Measurements from ENCODE around the gene FCER2.
A peak's percentile ranks its signal among the peaks of the same experiment; 100 is the strongest.

Gene FCER2

DNA sequence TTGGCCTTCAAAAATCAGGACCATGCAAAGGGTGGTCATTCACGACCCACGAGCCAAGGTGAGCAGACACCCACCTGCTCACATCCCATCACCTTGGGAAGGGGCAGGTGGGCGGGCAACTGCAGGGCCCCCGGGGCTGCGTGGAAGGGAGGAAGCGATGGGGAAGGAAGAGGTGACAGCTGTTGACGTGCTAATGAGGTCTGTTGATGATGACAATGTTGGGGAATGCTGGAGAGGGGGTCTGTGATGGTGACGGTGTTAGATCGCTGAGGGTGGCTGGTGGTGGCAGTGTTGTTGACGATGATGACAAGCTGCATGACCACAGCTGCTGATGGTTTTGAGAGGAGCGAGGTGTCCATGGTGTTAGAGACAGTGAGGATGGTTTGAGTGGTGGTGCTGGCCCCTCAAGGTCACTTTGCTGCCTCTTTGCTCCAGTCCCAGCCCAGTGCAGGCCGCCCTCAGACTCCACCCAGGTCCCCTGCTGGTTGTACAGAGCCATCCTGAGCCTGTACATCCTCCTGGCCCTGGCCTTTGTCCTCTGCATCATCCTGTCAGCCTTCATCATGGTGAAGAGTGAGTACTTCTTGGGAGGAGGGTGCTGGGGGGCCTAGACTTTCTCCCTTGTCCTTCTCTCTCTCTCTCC, 24.1 kb downstream of the FCER2 start:
- no peak for DNase-seq (ENCODE audit: low read depth in 3 of 3)

DNA sequence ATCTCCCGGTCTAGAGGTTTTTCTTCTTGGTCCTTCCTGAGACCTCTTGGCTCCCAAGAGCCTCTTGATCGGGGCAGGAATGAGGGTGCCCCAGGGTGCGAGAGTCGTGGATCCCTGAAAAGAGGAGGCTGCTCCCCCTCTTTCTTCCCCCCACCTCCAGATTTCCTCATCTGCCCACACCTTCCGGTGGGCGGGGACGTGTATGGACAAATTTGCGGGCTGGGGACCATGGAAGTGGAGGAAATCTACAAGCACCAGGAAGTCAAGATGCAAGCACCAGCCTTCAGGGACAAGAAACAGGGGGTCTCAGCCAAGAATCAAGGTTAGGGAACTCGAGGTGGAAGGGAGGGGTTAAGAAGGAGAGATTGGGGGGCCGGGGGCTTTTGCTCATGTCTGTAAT, 25.1 kb downstream of the FCER2 start, which contains the start of gene MCEMP1:
Gene MCEMP1, plus strand, starts transcription at position 237 of the 400 bp plus-strand sequence. Its CDS starts 31 bp downstream, at position 268.
- no peak for DNase-seq (ENCODE audit: low read depth in 3 of 3)

DNA sequence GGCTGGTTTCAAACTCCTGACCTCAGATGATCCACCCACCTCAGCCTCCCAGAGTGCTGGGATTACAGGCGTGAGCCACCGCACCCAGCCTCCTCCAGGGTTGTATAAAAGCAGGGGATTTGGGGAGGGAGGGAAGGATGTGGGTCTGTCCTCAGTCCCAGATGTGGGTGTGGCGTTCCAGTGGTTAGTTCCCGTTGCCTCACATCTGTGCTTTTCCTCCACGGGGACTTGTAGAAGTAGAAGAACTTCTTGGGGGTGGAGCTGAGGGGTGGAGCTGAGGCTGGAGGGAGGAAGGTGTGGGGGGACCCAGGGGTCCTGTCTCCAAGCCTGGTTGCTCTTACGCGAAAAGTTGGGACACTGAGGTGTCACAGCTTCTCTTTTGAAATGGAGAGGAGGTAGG, 25.6 kb downstream of the FCER2 start:
- DNase-seq (ENCODE audit: low read depth in 3 of 3), result no peak

DNA sequence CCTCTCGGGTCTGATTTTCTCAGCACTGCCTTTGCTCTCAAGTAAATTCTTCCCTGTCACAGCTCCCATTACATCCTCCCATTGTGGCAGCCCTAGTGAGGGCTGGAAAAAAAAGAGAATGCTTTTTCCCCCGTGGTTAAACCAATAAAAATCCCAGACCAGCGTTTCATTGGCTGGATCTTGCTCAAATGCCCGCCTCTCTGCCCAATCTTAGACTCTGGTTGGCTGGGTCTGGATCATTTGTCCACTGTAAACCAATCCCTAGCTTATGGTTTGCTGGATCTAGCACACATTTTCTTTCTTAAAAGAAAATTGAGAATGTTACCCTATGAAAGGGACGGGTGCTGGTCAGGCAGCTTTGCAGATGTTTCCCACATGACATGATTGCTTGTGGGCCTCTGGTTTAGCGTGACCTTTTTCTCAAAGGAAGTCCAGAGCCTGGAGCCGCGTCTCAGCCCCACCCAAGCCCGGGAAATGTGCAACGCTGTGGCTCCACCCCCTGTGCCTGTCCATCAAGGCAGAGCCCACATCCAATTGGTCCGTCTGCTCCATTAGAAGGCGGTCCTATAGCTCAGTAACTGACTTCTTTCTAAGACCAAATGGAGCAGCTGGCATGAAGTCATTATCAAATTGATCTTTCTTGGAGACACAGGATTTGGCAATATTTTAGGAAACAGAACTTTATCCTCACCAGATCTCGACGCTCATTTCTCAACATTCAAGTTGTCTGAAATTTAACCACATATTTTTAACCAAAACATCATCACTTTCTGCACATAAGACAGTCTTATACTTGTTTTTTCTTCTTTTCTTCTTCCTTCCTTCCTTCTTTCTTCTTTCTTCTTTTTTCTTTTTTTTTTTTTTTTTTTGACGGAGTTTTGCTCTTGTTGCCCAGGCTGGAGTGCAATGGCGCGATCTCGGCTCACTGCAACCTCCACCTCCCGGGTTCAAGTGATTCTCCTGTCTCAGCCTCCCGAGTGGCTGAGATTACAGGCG, 27.6 kb downstream of the FCER2 start:
- no peak for DNase-seq (ENCODE audit: low read depth in 3 of 3)

DNA sequence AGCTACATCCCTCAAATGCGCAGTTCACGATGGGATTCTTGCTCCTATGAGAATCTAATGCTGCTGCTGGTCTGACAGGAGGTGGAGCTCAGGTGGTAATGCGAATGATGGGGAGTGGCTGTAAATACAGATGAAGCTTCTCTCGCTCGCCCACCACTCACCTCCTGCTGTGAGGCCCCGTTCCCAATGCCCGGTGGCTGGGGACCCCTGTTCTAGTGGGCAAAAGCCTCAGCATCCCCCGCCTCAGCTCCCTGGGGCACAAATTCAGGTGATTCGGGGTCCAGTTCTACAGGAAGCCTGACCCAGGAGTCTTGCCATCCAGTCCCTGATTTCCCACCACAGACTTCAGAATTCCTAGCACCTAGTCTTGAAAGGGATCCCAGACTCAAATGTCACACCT, 29.4 kb downstream of the FCER2 start:
- no peak for DNase-seq (ENCODE audit: low read depth in 3 of 3)

DNA sequence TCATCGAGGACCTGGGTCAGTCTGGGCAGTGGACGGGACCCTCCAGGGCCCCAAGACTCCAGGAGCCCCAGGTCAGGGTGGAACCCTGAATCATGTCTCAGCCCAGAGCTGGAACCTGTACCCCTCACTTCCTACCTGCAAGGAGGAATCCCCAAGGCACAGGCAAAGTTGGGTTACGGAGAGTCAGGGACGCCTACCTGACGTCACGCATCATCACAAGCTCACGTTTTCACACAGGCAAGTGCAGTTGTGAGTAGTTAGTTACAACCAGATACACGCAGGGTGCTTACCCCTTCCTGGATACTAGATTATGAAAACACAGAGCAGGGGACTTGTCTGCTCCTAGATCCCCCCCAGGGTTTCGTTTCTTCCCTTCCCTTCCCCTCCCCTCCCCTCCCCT, 31.1 kb downstream of the FCER2 start:
- no peak for DNase-seq (ENCODE audit: low read depth in 3 of 3)

DNA sequence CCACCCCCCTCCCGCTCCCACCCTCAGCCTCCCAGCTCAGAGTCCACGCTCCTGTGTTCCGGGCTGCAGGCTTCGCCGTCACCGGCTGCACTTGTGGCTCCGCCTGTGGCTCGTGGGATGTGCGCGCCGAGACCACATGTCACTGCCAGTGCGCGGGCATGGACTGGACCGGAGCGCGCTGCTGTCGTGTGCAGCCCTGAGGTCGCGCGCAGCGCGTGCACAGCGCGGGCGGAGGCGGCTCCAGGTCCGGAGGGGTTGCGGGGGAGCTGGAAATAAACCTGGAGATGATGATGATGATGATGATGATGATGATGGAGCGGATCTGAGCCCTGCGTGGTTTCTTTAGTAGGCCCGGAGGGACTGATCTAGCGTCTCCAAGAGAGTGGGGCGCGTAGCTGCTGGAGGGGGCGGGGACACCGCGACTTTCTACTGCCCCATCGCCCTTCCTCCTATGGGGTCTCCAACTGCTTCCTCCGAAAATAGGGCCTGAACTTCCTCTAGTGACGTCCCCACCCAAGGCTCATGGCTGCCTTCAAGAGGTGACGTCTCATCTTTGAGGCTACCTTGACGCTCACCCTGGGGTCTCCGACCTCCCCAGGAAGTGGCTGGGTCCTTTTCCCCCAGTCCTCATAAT, 31.7 kb downstream of the FCER2 start:
- no peak for DNase-seq (ENCODE audit: low read depth in 3 of 3)

DNA sequence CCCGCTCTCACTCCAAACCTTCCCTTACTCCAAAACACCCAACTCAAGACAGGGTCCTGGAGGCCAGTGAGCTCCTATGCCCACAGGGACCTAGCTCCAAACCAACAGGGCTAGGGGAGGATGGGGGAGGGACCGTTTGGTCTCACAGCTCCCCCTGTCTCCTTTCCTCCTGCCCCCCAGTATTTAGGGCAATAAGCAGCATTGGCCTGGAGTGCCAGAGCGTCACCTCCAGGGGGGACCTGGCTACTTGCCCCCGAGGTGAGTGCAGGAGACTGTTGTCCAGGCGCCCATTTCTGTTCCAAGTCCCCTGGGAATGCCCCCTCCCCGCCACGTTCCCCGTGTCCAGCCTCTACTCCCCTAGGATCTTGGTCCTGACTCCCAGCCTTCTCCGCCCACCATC, 32.3 kb downstream of the FCER2 start:
- DNase-seq (ENCODE audit: low read depth in 3 of 3), result no peak

DNA sequence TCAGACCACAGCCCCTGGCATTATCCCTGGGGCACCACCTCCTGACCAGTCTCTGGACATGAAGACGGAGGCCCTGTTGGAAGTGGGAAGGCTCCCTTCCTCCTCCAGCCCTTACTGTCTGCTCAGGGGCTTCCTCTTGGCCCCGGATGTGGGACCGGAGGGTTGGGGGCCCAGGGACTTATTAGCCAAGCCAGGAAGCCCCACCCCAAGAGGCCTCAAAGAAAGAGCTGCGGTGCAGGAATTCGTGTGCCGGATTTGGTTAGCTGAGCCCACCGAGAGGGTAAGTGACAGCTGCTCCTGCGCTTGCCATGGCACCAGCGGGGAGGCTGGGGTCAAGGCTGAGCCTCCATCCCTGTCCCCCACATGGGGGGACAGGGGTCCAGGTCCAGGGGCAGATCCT, 33.1 kb downstream of the FCER2 start, which contains the start of gene RETN:
Gene RETN, plus strand, starts transcription at position 208 of the 400 bp plus-strand sequence. CDS start 278 bp downstream, outside the sequence.
- no peak for DNase-seq (ENCODE audit: low read depth in 3 of 3)

DNA sequence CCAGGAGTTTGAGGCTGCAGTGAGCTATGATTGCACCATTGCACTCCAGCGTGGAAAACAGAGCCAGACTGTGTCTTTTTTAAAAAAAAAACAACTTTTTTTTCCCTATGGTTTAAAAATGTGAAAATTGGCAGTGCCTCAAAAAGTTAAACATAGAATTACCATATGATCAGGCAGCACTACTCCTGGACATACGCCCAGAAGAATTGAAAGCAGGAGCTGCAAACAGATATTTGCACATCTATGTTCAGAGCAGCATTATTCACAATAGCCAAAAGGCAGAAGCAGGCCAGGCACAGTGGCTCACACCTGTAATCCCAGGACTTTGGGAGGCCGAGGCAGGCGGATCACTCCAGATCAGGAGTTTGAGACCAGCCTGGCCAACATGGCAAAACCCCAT, 36.9 kb downstream of the FCER2 start:
- no peak for DNase-seq (ENCODE audit: low read depth in 3 of 3)

DNA sequence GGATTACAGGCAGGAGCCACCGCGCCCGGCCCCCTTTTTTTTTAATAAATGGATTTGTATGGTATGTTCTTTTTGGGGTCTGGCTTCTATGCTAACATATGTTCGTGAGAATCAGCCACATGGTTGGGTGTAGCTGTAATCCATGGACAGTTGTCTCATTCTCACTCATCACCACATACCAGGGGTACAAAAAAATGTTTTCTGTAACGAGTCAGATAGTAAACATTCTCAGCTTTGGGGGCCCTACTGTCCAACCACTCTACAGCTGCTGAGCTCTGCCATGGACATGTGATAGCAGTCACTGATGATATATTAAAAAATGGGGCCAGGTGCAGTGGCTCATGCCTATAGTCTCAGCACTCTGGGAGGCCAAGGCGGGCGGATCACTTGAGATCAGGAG, 38.2 kb downstream of the FCER2 start:
- no peak for DNase-seq (ENCODE audit: low read depth in 3 of 3)

DNA sequence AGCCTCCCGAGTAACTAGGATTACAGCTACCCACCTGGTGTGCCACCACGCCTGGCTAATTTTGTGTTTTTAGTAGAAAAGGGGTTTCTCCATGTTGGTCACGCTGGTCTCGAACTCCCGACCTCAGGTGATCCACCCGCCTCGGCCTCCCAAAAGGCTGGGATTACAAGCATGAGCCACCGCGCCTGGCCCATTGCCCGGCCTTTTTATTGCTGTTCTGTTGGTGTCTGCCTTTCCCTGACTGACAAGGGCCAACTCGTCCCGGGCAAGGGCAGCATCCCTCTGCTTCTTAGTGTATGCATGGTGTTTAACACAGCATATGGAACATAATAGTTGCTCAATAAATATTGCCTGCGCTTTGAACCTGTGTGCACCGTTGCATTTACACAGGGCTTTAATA, 39.3 kb downstream of the FCER2 start:
- no peak for DNase-seq (ENCODE audit: low read depth in 3 of 3)

DNA sequence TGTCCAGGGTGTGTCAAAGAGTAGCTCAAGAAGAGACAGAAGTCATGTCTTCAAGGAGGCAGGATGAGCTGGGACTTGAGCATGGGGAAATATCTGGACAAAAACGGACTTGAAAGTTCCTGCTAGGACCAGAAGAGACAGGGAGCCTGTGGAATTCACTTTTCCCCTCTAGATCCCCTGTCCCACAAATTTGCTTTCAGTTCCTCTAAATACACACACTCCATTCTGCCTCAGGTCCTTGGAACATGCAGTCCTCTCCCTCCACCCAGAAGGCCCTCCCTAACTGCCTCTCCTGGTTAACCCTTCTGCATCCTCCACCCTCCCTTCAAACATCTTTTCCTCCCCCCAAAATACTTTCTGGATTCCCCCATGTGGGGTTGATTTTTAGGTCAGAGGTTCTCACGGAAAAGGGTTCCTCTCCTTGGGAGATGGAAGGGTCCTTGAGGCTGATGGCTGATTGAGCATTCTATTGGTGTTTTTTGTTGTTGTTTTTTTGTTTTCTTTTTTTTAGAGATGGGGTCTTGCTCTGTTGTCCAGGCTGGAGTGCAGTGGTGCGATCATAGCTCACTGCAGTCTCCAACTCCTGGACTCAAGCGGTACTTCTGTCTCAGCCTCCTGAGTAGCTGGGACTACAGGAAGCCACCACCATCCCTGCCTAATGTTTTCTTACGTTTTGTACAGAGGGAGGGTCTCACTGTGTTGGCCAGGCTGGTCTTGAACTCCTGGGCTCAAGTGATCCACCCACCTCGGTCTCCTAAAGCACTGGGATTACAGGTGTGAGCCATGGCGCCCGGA, 40.0 kb downstream of the FCER2 start:
- DNase-seq (ENCODE audit: low read depth in 3 of 3), result no peak

DNA sequence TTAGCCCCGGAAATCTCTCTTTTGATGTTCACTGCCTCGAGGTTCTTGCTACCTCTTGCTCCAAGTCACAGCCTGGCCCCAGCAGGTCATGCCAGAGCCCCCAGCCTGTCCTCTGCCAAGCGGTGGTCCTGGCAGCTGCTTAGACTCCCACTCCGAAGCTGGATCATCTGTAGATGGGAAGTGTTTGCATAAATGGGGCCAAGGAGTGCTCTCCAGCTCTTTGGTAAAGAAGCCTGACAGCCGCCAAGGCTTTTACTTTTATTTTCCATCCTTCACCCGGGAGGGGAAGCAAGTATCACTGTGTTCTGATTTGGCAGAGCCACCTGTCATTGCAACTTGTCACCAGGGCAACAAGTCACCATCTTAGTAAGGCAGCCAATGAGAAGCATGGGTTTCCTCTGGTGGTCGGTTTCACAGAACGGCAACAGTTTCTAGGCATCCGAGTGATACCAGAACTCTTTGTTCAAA, 43.7 kb downstream of the FCER2 start:
- no peak for DNase-seq (ENCODE audit: low read depth in 3 of 3)

DNA sequence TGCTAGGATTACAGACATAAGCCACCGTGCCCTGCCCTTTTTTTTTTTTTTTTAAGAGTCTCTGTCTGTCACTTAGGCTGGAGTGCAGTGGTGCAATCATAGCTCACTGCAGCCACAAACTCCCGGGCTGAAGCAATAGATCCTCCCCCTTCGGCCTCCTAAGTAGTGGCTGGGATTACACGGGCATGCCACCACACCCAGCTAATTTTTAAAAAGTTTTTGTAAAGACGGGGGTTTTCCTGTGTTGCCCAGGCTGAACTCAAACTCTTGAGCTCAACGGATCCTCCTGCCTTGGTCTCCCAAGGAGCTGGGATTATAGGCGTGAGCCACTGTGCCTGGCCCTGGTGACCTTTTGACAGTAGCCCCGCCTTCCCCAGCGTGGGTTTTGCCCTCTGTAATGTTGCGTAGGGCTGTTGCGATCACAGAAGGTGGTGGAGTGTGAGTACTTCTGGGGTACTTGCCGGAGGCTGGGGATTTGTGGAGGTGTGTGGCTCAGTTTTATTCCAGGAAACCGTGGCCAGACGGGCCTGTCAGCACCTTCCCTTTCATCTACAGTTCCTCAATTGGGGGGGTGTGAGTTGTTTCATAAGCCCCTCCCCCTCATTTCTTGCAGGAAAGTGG, 44.7 kb downstream of the FCER2 start:
- DNase-seq (ENCODE audit: low read depth in 3 of 3), result no peak

DNA sequence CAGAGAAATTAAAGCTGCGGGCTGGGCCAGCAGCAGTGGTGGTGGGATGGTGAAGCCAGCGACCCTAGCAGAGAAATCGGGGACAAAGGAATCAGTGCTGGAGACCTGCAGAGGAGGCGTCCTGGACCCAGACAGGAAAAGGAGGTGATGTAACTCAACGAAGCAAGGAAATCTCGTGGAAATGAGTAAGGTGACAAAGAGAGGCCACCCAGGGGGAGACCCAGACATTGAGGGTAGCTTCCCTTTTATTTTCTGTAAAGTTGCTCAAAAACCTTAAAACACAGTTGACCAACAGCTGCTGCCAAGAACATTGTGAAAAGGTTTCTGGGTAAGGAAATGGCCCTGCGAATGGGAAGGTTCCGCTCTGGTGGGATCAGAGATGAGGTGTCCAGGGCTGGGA, 46.4 kb downstream of the FCER2 start:
- no peak for DNase-seq (ENCODE audit: low read depth in 3 of 3)

DNA sequence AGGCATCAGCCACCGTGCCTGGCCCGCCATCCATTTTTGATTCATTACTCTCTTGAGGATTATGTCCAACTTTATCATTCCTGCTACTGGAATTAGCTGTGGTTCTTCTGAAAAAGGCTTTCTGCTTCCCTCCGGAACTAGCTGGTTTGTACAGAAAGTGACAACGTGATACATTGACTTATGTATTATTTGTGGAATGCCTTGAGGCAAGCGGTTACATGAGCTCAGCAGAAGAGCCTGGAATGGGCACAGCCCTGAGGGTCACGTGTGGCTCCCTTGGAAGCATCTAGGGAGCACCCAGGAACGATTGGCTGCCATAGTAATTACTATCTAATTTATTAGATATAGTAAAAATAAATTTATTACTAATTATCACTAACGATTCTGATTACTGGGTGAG, 47.5 kb downstream of the FCER2 start:
- DNase-seq (ENCODE audit: low read depth in 3 of 3), result no peak

DNA sequence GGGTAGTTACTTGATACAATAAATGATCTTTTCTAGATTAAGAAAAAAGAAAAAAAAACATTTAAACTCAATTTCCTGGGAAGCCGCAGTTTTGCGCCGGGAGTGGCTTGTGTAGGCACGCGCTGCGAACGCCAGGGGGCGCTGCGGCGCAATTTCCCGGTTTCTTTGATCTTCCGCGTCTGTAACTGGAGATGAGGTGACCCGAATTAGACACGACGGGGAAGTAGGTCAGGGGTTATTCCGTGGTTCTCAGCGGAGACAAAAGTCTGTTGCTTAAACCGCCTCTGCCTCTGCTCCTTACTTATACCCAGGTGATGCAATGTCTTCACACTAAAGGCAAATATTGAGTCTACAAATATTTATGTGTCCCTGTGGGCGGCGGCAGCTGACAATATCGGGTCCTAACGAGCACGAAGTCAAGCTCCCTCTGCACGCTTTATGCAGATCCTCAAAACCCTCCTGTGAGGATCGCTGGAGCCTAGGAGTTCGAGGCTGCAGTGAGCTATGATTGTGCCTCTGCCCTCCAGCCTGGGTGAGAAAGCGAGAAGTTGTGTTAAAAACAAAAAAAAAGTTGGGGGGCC, 49.8 kb downstream of the FCER2 start:
- peak; percentile 69 to 79 (median 77) for DNase-seq (ENCODE audit: low read depth in 3 of 3)

DNA sequence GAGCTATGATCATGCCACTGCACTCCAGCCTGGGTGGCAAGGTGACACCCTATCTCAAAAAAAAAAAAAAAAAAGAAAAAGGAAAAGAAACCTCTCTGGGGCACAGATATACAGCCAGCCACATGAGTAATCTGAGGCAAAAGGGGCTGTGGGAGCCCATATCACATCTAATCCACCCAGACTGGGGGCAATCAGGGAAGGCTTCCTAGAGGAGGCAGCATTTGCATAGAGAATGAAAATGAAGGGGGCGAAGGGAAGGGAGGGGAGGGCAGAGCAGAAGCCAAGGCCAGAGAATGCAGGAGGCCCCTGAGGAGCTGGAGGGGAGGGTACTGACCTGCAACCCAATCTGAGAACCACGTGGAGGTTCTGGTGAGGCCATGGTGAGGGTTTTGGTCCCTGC, 51.8 kb downstream of the FCER2 start:
- DNase-seq (ENCODE audit: low read depth in 3 of 3), result no peak

DNA sequence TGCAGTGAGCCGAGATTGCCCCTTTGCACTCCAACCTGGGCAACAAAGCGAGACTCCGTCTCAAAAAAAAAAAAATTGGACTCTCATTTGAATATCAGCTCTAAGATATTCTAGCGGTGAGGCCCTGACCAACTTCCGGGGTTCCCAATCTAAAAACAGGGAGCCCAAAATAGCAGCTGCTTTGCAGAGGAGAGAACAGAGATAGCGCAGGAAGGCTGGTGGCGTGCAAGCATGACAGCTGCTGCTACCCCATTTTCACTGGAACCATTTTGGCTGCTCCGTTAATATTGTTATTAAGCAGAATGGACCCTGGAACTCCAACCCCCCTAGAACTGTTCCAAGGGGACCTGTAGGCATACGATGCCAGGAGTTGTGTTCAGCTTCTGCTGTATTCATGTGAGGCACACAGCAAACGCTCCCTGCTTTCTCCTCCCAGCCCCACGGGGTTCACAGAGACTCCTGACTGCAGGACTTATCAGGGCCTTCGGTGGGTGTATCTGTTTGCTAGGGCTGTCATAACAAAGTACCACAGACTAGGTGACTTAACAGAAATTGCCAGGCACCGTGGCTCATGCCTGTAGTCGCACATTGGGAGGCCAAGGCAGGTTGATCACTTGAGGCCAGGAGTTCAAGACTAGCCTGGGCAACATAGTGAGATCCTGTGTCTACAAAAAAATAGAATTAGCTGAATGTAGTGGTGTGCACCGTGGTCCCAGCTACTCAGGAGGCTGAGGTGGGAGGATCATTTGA, 53.5 kb downstream of the FCER2 start:
- DNase-seq (ENCODE audit: low read depth in 3 of 3), result no peak

Data from stimulated activated CD4-positive, alpha-beta T cell treated with anti-CD3 and anti-CD28 coated beads, TNF-alpha, amount 100 ng/mL, for 4 hours (primary cell).